Measurements from ENCODE around the gene MACROH2A2. TPM values are rescaled to one million over a fixed set of nuclear protein-coding genes. Genes with fewer than 3 reads are reported as not detected.

MACROH2A2 gene
- total and polyA plus RNA-seq, 2 of the 13 experiments (the other 11 are each of a cell fraction or from before 2014, with no cell fraction given): 9.8 to 43.1 TPM

GRCh38 chr10:70132098-70133029 lies 79.7 kb downstream of the MACROH2A2 start, which contains the start of gene AIFM2 (continued):
- peak; percentile 73 for TF ChIP-seq YEATS4 (CRISPR knock-in tag; IDR thresholded peaks at IDR 0.05; ENCODE audit: borderline replicate concordance)
- no peak for TF ChIP-seq ZNF83 (CRISPR knock-in tag; IDR thresholded peaks at IDR 0.05; ENCODE audit: borderline replicate concordance)
- no peak for TF ChIP-seq AGO1 (IDR thresholded peaks at IDR 0.05; ENCODE audit: low read depth, low read length, poor library complexity, severe bottlenecking)
- peak; percentile 74 for TF ChIP-seq CBFB (CRISPR knock-in tag; IDR thresholded peaks at IDR 0.05)
- TF ChIP-seq ARID3A (IDR thresholded peaks at IDR 0.05; ENCODE audit: low read depth, low read length): no peak
- peak; percentile 94 for TF ChIP-seq ZNF414 (CRISPR knock-in tag; IDR thresholded peaks at IDR 0.05)
- TF ChIP-seq TRIM22 (IDR thresholded peaks at IDR 0.05): no peak
- TF ChIP-seq HDAC1 (CRISPR knock-in tag; IDR thresholded peaks at IDR 0.05): peak; percentile 98
- TF ChIP-seq SMAD1 (CRISPR knock-in tag; IDR thresholded peaks at IDR 0.05; ENCODE audit: borderline replicate concordance, low read depth): 0 out of 2 replicates have a peak, but pooled peaks have one; percentile 42
- no peak for TF ChIP-seq GTF3A (CRISPR knock-in tag; conservative IDR thresholded peaks at IDR 0.05)
- TF ChIP-seq NRL (CRISPR knock-in tag; IDR thresholded peaks at IDR 0.05; ENCODE audit: borderline replicate concordance): no peak
- no peak; the same call in 1 of the 2 replicates for TF ChIP-seq KMT2B (CRISPR knock-in tag; IDR thresholded peaks at IDR 0.05)
- peak; percentile 96 for TF ChIP-seq HNF4A (CRISPR knock-in tag; IDR thresholded peaks at IDR 0.05)
- peak; percentile 71; the same call in 1 of the 2 replicates for TF ChIP-seq NFKB2 (CRISPR knock-in tag; IDR thresholded peaks at IDR 0.05; ENCODE audit: borderline replicate concordance)
- no peak for TF ChIP-seq ZNF275 (CRISPR knock-in tag; IDR thresholded peaks at IDR 0.05; ENCODE audit: borderline replicate concordance)
- TF ChIP-seq ZNF772 (CRISPR knock-in tag; IDR thresholded peaks at IDR 0.05): 0 out of 2 replicates have a peak, but pooled peaks have one; percentile 2
- peak; percentile 66; the same call in 1 of the 2 replicates for TF ChIP-seq AKAP8 (CRISPR knock-in tag; IDR thresholded peaks at IDR 0.05)
- no peak for TF ChIP-seq NONO (IDR thresholded peaks at IDR 0.05)
- peak; percentile 84 for TF ChIP-seq NONO (CRISPR knock-in tag; conservative IDR thresholded peaks at IDR 0.05)
- 0 out of 2 replicates have a peak, but pooled peaks have one; percentile 8 for TF ChIP-seq BRF2 (CRISPR knock-in tag; IDR thresholded peaks at IDR 0.05)
- no peak for TF ChIP-seq FOXJ3 (CRISPR knock-in tag; IDR thresholded peaks at IDR 0.05; ENCODE audit: borderline replicate concordance)
- TF ChIP-seq ZBTB21 (CRISPR knock-in tag; IDR thresholded peaks at IDR 0.05): no peak
- peak; percentile 99 for TF ChIP-seq RXRB (CRISPR knock-in tag; IDR thresholded peaks at IDR 0.05; ENCODE audit: borderline replicate concordance)
